NCI-H1436 treated with DMSO at 0.1 percent for 48 hours (cell line): ENCODE measurements around the gene POLG2.

Experiments
- DNase-seq: peaks from one replicate; lab custom pipeline; 2025; lab: John Stamatoyannopoulos, UW

Gene POLG2

GRCh38 chr17:64496786-64497564 is at the start of gene POLG2:
POLG2 (minus strand) TSS chr17:64497054; CDS start chr17:64496968, 86 bp downstream.
- DNase-seq = peak; percentile 50

- no peak for DNase-seq
Observed at GRCh38 chr17:64544742-64545141, 47.9 kb upstream of the POLG2 start.

GRCh38 chr17:64540118-64540776 is 43.4 kb upstream of the POLG2 start:
- DNase-seq = no peak

- DNase-seq = no peak
Observed at GRCh38 chr17:64538508-64539130, 41.8 kb upstream of the POLG2 start.

GRCh38 chr17:64537488-64537887 is 40.6 kb upstream of the POLG2 start:
- DNase-seq = no peak

GRCh38 chr17:64536913-64537312 is 40.1 kb upstream of the POLG2 start:
- DNase-seq = no peak

- DNase-seq = no peak
Observed at GRCh38 chr17:64535357-64535756, 38.5 kb upstream of the POLG2 start.

- DNase-seq = no peak
Observed at GRCh38 chr17:64534187-64534586, 37.3 kb upstream of the POLG2 start.

GRCh38 chr17:64533784-64534183 is 36.9 kb upstream of the POLG2 start:
- no peak for DNase-seq

- no peak for DNase-seq
Observed at GRCh38 chr17:64532409-64532808, 35.6 kb upstream of the POLG2 start.

GRCh38 chr17:64531955-64532371 is 35.1 kb upstream of the POLG2 start:
- no peak for DNase-seq

GRCh38 chr17:64529221-64529620 is 32.4 kb upstream of the POLG2 start:
- DNase-seq = no peak

- no peak for DNase-seq
Observed at GRCh38 chr17:64527914-64528313, 31.1 kb upstream of the POLG2 start.

GRCh38 chr17:64520359-64520758 is 23.5 kb upstream of the POLG2 start:
- DNase-seq = no peak

GRCh38 chr17:64519601-64520000 is 22.7 kb upstream of the POLG2 start:
- no peak for DNase-seq

GRCh38 chr17:64515829-64516228 is 19.0 kb upstream of the POLG2 start:
- DNase-seq = no peak

GRCh38 chr17:64515419-64515818 is 18.6 kb upstream of the POLG2 start:
- no peak for DNase-seq

- no peak for DNase-seq
Observed at GRCh38 chr17:64509179-64509578, 12.3 kb upstream of the POLG2 start.

- no peak for DNase-seq
Observed at GRCh38 chr17:64508683-64509082, 11.8 kb upstream of the POLG2 start.

GRCh38 chr17:64507413-64507782 is 10.5 kb upstream of the POLG2 start:
- peak; percentile 71 for DNase-seq

GRCh38 chr17:64506576-64507412 is 9.9 kb upstream of the POLG2 start, which contains the start of gene CEP95:
CEP95 (plus strand) TSS chr17:64506977; CDS start chr17:64507098, 121 bp downstream.
- DNase-seq = peak; percentile 97

GRCh38 chr17:64506201-64506575 is 9.3 kb upstream of the POLG2 start, which contains the start of gene DDX5:
DDX5 (minus strand) TSS chr17:64506289; CDS start chr17:64506119, 170 bp downstream.
- DNase-seq = peak; percentile 97
